ENCODE data around the gene MBNL1.

DNA sequence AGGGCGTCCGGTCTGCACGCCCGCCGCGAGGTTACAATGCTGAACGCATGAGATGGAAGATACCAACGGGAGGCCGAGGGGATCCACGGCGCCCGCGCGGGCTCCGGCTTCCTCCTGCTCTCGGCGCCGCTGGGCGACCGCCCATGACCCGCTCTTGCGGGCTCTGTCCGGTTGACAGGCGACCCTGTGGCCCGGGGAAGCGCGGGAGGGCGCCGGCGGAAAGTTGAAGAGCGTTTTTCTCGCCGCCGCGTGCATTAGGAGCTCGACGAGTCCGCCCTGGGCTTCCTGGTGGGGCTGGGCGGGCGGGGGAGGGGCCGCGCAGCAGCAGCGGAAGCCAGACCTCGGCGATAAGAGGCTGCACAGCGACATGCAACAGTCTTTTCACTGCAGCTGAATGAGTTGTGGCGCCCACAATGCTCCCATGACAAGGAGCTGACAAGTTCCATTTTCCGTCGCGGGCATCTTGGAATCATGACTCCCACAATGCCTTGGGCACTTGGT lies at the start of gene MBNL1:
- TF ChIP-seq POLR2A (IDR thresholded peaks at IDR 0.05), result peak in 1 of 2 donors; percentile 67
- TF ChIP-seq, protein P1, sequence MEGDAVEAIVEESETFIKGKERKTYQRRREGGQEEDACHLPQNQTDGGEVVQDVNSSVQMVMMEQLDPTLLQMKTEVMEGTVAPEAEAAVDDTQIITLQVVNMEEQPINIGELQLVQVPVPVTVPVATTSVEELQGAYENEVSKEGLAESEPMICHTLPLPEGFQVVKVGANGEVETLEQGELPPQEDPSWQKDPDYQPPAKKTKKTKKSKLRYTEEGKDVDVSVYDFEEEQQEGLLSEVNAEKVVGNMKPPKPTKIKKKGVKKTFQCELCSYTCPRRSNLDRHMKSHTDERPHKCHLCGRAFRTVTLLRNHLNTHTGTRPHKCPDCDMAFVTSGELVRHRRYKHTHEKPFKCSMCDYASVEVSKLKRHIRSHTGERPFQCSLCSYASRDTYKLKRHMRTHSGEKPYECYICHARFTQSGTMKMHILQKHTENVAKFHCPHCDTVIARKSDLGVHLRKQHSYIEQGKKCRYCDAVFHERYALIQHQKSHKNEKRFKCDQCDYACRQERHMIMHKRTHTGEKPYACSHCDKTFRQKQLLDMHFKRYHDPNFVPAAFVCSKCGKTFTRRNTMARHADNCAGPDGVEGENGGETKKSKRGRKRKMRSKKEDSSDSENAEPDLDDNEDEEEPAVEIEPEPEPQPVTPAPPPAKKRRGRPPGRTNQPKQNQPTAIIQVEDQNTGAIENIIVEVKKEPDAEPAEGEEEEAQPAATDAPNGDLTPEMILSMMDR (IDR thresholded peaks at IDR 0.05), result no peak
